ENCODE data around the gene SLC4A11. TPM values are rescaled to one million over a fixed set of nuclear protein-coding genes. Genes with fewer than 3 reads are reported as not detected.

The SLC4A11 gene
- polyA plus RNA-seq, 2 donors = 11.5 to 19.8 TPM

- H3K4me1 ChIP-seq (ENCODE audit: control insufficient read depth in 2 of 2, insufficient read depth in 2 of 2, low read length in 1 of 2) = peaks cover 0 to 4% of the 10 kb centered on the region in 2 donors
- no peak overlapping the region for H3K4me3 ChIP-seq (ENCODE audit: low read depth in 1 of 2, low read length in 2 of 2)
- H3K36me3 ChIP-seq (ENCODE audit: control insufficient read depth in 2 of 2, insufficient read depth in 2 of 2, low read length in 1 of 2) = peaks cover 3 to 6% of the 10 kb centered on the region in 2 donors
- H3K27ac ChIP-seq (ENCODE audit: low read depth in 2 of 2, low read length in 1 of 2) = no peak overlapping the region
- H3K9me3 ChIP-seq (ENCODE audit: control insufficient read depth in 2 of 2, insufficient read depth in 1 of 2, low read depth in 1 of 2, low read length in 1 of 2) = no peaks in the 10 kb centered on the region
- no peaks in the 10 kb centered on the region for H3K27me3 ChIP-seq (ENCODE audit: control insufficient read depth in 1 of 2, insufficient read depth in 2 of 2, low read length in 2 of 2)
- 12% methylated on average over 53 of the region's 53 CpGs for WGBS, 2 donors
Measured at GRCh38 chr20:3248167-3248992, 9.4 kb upstream of the SLC4A11 start.

- peaks cover 0 to 4% of the 10 kb centered on the region in 2 donors for H3K4me1 ChIP-seq (ENCODE audit: control insufficient read depth in 2 of 2, insufficient read depth in 2 of 2, low read length in 1 of 2)
- WGBS, 2 donors = 67 to 75% methylated on average over 4 of the region's 4 CpGs
- no peaks in the 10 kb centered on the region for H3K27me3 ChIP-seq (ENCODE audit: control insufficient read depth in 1 of 2, insufficient read depth in 2 of 2, low read length in 2 of 2)
- H3K9me3 ChIP-seq (ENCODE audit: control insufficient read depth in 2 of 2, insufficient read depth in 1 of 2, low read depth in 1 of 2, low read length in 1 of 2) = no peaks in the 10 kb centered on the region
- H3K27ac ChIP-seq (ENCODE audit: low read depth in 2 of 2, low read length in 1 of 2) = no peak overlapping the region
- H3K4me3 ChIP-seq (ENCODE audit: low read depth in 1 of 2, low read length in 2 of 2) = no peak overlapping the region
- H3K36me3 ChIP-seq (ENCODE audit: control insufficient read depth in 2 of 2, insufficient read depth in 2 of 2, low read length in 1 of 2) = peaks cover 3 to 6% of the 10 kb centered on the region in 2 donors
Measured at GRCh38 chr20:3247638-3248037, 8.6 kb upstream of the SLC4A11 start.

DNA sequence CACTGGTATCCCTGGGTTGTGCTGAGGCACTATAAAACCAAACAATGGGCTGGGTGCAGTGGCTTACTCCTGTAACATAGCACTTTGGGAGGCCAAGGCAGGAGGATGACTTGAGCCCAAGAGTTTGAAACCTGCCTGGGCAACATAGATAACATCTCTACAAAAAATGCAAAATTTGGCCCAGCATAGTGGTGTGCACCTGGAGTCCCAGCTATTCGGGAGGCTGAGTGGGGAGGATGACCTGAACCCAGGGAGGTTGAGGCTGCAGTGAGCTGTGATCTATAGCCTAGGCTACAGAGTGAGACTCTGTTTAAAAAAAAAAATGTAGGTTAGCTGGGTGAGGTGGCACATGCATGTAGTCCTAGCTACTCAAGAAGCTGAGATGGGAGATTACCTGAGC lies 7.7 kb upstream of the SLC4A11 start:
- no peaks in the 10 kb centered on the region for H3K36me3 ChIP-seq (ENCODE audit: control insufficient read depth in 2 of 2, insufficient read depth in 2 of 2, low read length in 1 of 2)
- H3K9me3 ChIP-seq (ENCODE audit: control insufficient read depth in 2 of 2, insufficient read depth in 1 of 2, low read depth in 1 of 2, low read length in 1 of 2) = no peaks in the 10 kb centered on the region
- no peak overlapping the region for H3K27ac ChIP-seq (ENCODE audit: low read depth in 2 of 2, low read length in 1 of 2)
- H3K4me1 ChIP-seq (ENCODE audit: control insufficient read depth in 2 of 2, insufficient read depth in 2 of 2, low read length in 1 of 2) = peaks cover 0 to 3% of the 10 kb centered on the region in 2 donors
- WGBS, 2 donors = 92 to 93% methylated on average over 1 of the region's 1 CpG
- H3K27me3 ChIP-seq (ENCODE audit: control insufficient read depth in 1 of 2, insufficient read depth in 2 of 2, low read length in 2 of 2) = no peaks in the 10 kb centered on the region
- no peak overlapping the region for H3K4me3 ChIP-seq (ENCODE audit: low read depth in 1 of 2, low read length in 2 of 2)

- H3K27ac ChIP-seq (ENCODE audit: low read depth in 2 of 2, low read length in 1 of 2) = no peak overlapping the region
- 45 to 56% methylated on average over 4 of the region's 4 CpGs for WGBS, 2 donors
- H3K4me3 ChIP-seq (ENCODE audit: low read depth in 1 of 2, low read length in 2 of 2) = no peak overlapping the region
- H3K9me3 ChIP-seq (ENCODE audit: control insufficient read depth in 2 of 2, insufficient read depth in 1 of 2, low read depth in 1 of 2, low read length in 1 of 2) = no peaks in the 10 kb centered on the region
- H3K27me3 ChIP-seq (ENCODE audit: control insufficient read depth in 1 of 2, insufficient read depth in 2 of 2, low read length in 2 of 2) = no peaks in the 10 kb centered on the region
- no peaks in the 10 kb centered on the region for H3K36me3 ChIP-seq (ENCODE audit: control insufficient read depth in 2 of 2, insufficient read depth in 2 of 2, low read length in 1 of 2)
- H3K4me1 ChIP-seq (ENCODE audit: control insufficient read depth in 2 of 2, insufficient read depth in 2 of 2, low read length in 1 of 2) = peaks cover 0 to 3% of the 10 kb centered on the region in 2 donors
Measured at GRCh38 chr20:3245711-3246110, 6.7 kb upstream of the SLC4A11 start.

DNA sequence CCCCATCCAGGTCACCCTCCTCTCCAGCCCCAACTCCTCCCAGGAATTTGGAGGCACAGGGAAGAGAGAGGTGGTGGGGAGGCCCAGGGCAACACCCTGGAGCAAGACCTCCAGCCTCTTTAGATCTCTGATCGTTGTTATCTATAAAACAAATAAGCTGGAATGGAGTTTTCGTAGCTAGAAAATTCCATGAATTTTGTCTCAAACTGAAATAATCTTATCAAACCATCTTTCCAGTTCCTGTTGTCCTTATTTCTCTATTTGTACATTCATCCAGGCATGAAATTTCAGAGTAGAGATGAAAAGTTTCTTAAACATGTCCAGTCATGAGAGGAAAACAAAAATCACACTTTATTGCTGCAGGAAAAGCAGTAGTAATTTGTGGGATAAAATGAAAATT lies 6.2 kb upstream of the SLC4A11 start:
- Histone ChIP-seq H3K4me1 (ENCODE audit: control insufficient read depth in 2 of 2, insufficient read depth in 2 of 2, low read length in 1 of 2) (peaks cover 0 to 6% of the 10 kb centered on the region in 2 donors), H3K27me3 (ENCODE audit: control insufficient read depth in 1 of 2, insufficient read depth in 2 of 2, low read length in 2 of 2) (no peaks in the 10 kb centered on the region), H3K36me3 (ENCODE audit: control insufficient read depth in 2 of 2, insufficient read depth in 2 of 2, low read length in 1 of 2) (no peaks in the 10 kb centered on the region), H3K27ac (ENCODE audit: low read depth in 2 of 2, low read length in 1 of 2) (no peak overlapping the region), H3K9me3 (ENCODE audit: control insufficient read depth in 2 of 2, insufficient read depth in 1 of 2, low read depth in 1 of 2, low read length in 1 of 2) (no peaks in the 10 kb centered on the region), H3K4me3 (ENCODE audit: low read depth in 1 of 2, low read length in 2 of 2) (no peak overlapping the region)
- 52 to 63% methylated on average over 2 of the region's 2 CpGs for WGBS, 2 donors

- peaks cover 0 to 11% of the 10 kb centered on the region in 2 donors for H3K4me1 ChIP-seq (ENCODE audit: control insufficient read depth in 2 of 2, insufficient read depth in 2 of 2, low read length in 1 of 2)
- 83 to 92% methylated on average over 1 of the region's 1 CpG for WGBS, 2 donors
- no peaks in the 10 kb centered on the region for H3K9me3 ChIP-seq (ENCODE audit: control insufficient read depth in 2 of 2, insufficient read depth in 1 of 2, low read depth in 1 of 2, low read length in 1 of 2)
- no peaks in the 10 kb centered on the region for H3K36me3 ChIP-seq (ENCODE audit: control insufficient read depth in 2 of 2, insufficient read depth in 2 of 2, low read length in 1 of 2)
- H3K27me3 ChIP-seq (ENCODE audit: control insufficient read depth in 1 of 2, insufficient read depth in 2 of 2, low read length in 2 of 2) = no peaks in the 10 kb centered on the region
- no peak overlapping the region for H3K27ac ChIP-seq (ENCODE audit: low read depth in 2 of 2, low read length in 1 of 2)
- H3K4me3 ChIP-seq (ENCODE audit: low read depth in 1 of 2, low read length in 2 of 2) = no peak overlapping the region
Measured at GRCh38 chr20:3244613-3245012, 5.6 kb upstream of the SLC4A11 start.

- Histone ChIP-seq H3K36me3 (ENCODE audit: control insufficient read depth in 2 of 2, insufficient read depth in 2 of 2, low read length in 1 of 2) (no peaks in the 10 kb centered on the region), H3K4me3 (ENCODE audit: low read depth in 1 of 2, low read length in 2 of 2) (no peak overlapping the region), H3K9me3 (ENCODE audit: control insufficient read depth in 2 of 2, insufficient read depth in 1 of 2, low read depth in 1 of 2, low read length in 1 of 2) (no peaks in the 10 kb centered on the region), H3K4me1 (ENCODE audit: control insufficient read depth in 2 of 2, insufficient read depth in 2 of 2, low read length in 1 of 2) (peaks cover 0 to 14% of the 10 kb centered on the region in 2 donors), H3K27me3 (ENCODE audit: control insufficient read depth in 1 of 2, insufficient read depth in 2 of 2, low read length in 2 of 2) (no peaks in the 10 kb centered on the region), H3K27ac (ENCODE audit: low read depth in 2 of 2, low read length in 1 of 2) (no peak overlapping the region)
- 78% methylated on average over 11 of the region's 11 CpGs for WGBS, 2 donors
Measured at GRCh38 chr20:3243718-3244358, 4.8 kb upstream of the SLC4A11 start.

- Histone ChIP-seq H3K4me3 (ENCODE audit: low read depth in 1 of 2, low read length in 2 of 2) (no peak overlapping the region), H3K27me3 (ENCODE audit: control insufficient read depth in 1 of 2, insufficient read depth in 2 of 2, low read length in 2 of 2) (peaks cover 0 to 4% of the 10 kb centered on the region in 2 donors), H3K36me3 (ENCODE audit: control insufficient read depth in 2 of 2, insufficient read depth in 2 of 2, low read length in 1 of 2) (no peaks in the 10 kb centered on the region), H3K27ac (ENCODE audit: low read depth in 2 of 2, low read length in 1 of 2) (no peak overlapping the region), H3K4me1 (ENCODE audit: control insufficient read depth in 2 of 2, insufficient read depth in 2 of 2, low read length in 1 of 2) (peaks cover 0 to 14% of the 10 kb centered on the region in 2 donors), H3K9me3 (ENCODE audit: control insufficient read depth in 2 of 2, insufficient read depth in 1 of 2, low read depth in 1 of 2, low read length in 1 of 2) (no peaks in the 10 kb centered on the region)
- 64 to 75% methylated on average over 6 of the region's 6 CpGs for WGBS, 2 donors
Measured at GRCh38 chr20:3242172-3242692, 3.2 kb upstream of the SLC4A11 start.

DNA sequence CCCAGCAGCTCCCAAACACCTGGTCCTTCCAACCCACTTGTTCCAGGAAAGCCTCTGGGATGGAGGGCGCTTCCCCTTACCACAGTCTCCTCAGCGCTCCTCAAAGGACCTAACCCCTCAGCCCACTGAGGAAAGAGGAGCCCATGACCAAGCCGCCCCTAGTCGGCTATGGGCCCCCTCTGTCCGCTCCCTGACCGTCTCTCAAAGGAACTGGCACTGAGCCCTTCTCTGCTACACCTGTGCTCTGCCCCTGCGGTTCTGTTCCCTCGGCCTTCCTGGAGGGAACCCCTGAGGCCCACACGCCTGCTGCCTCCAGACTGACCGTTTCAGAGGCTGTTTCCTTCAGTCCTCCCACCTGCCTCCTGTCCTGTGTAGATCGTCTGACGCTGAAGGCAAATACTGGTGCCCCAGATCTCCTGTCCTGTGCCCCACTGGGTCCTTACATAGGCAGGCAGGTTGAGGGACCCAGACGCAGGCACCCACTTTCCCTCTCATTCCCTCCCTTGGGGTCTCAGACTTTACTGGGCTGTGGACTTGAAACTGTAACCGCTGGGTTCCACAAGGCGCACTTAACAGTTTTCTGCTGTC lies 1.9 kb upstream of the SLC4A11 start:
- H3K27ac ChIP-seq (ENCODE audit: low read depth in 2 of 2, low read length in 1 of 2) = no peak overlapping the region
- H3K9me3 ChIP-seq (ENCODE audit: control insufficient read depth in 2 of 2, insufficient read depth in 1 of 2, low read depth in 1 of 2, low read length in 1 of 2) = no peaks in the 10 kb centered on the region
- H3K4me3 ChIP-seq (ENCODE audit: low read depth in 1 of 2, low read length in 2 of 2) = peak overlapping the region; percentile 68 to 84
- peaks cover 0 to 4% of the 10 kb centered on the region in 2 donors for H3K27me3 ChIP-seq (ENCODE audit: control insufficient read depth in 1 of 2, insufficient read depth in 2 of 2, low read length in 2 of 2)
- 76 to 80% methylated on average over 15 of the region's 15 CpGs for WGBS, 2 donors
- peaks cover 0 to 14% of the 10 kb centered on the region in 2 donors for H3K4me1 ChIP-seq (ENCODE audit: control insufficient read depth in 2 of 2, insufficient read depth in 2 of 2, low read length in 1 of 2)
- H3K36me3 ChIP-seq (ENCODE audit: control insufficient read depth in 2 of 2, insufficient read depth in 2 of 2, low read length in 1 of 2) = no peaks in the 10 kb centered on the region
